Measurements from ENCODE around the gene OGFOD2. TPM values are rescaled to one million over a fixed set of nuclear protein-coding genes. Genes with fewer than 3 reads are reported as not detected.
A peak's percentile ranks its signal among the peaks of the same experiment; 100 is the strongest.

Gene OGFOD2
- total and polyA plus RNA-seq, 2 of the 13 experiments (the other 11 are each of a cell fraction or from before 2014, with no cell fraction given) = 13.2 to 14.6 TPM

DNA sequence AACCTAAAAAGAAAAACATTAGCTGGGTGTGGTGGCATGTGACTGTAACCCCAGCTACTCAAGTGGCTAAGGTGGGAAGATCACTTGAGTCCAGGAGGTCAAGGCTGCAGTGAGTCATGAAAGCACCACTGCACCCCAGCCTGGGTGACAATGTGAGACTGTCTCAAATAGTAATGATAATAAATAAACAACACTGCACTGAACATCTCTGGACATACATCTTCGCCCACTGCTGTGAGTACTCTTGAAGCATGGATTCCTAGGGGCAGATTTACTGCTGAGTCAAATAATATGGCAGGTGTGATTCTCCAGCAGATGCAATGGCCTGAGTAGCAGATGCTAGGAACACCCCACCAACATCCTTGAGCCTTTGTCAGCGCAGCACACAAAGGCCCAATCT, 32.4 kb upstream of the OGFOD2 start:
- peak; percentile 68 for DNase-seq (ENCODE audit: low spot score)
- 100% methylated on average over 2 of the region's 2 CpGs for WGBS (ENCODE audit: low lambda C conversion rate)
- in situ Hi-C loops (cut with HindIII; ENCODE audit: extremely low pct_ligation_motif_present, low pct_unique_long_range_greater_than_20kb) = no loop called here
- no peak overlapping the region for H2AFZ ChIP-seq (ENCODE audit: low read length)
- BruUV-seq (replicated peaks) = no TSS peak
- no peaks in the 10 kb centered on the region for H4K20me1 ChIP-seq (ENCODE audit: insufficient read depth, low read length)
- H3K9ac ChIP-seq (ENCODE audit: insufficient read depth, low read depth, low read length) = no peak overlapping the region
- H3K4me1 ChIP-seq (ENCODE audit: insufficient read depth, low read length) = peaks cover 29% of the 10 kb centered on the region
- ATAC-seq = peak; percentile 24; the same call in 2 of the 3 replicates
- no peak overlapping the region for H3K27ac ChIP-seq (ENCODE audit: extremely low read length, insufficient read depth, low read length)
- ChIA-PET CTCF (ENCODE audit: low intra/inter-chr PET ratio, low total read pairs) (no interaction called here), POLR2A (interaction anchor here (0.6 to 1.5 kb wide), 4 partner anchors 25 to 1055 kb away, joined by 3 to 19 read pairs (median 4); no protein-coding TSS in a partner anchor)
- H3K79me2 ChIP-seq (ENCODE audit: insufficient read depth, low read length) = no peaks in the 10 kb centered on the region
- intact Hi-C loops (cut with micrococcal nuclease; ENCODE audit: unreplicated experiment) = no loop called here
- no peaks in the 10 kb centered on the region for H3K9me3 ChIP-seq (ENCODE audit: low read length)
- H3K4me3 ChIP-seq (replicated peaks in 1 of 3; ENCODE audit: insufficient read depth in 1 of 3, low read depth in 2 of 3, low read length in 3 of 3) = no peak overlapping the region
- no peak overlapping the region for H3K4me2 ChIP-seq (ENCODE audit: low read depth, low read length)
- FAIRE-seq = no peak
- H3K36me3 ChIP-seq (replicated peaks in 1 of 2; ENCODE audit: control insufficient read depth in 1 of 2, insufficient read depth in 2 of 2, low read length in 2 of 2) = no peaks in the 10 kb centered on the region; a peak in 1 of 5 replicates
- H3K27me3 ChIP-seq (ENCODE audit: control insufficient read depth in 1 of 2, insufficient read depth in 2 of 2, low read length in 2 of 2) = no peaks in the 10 kb centered on the region; a peak in 1 of 5 replicates
- TF ChIP-seq SATB2 (CRISPR knock-in tag; IDR thresholded peaks at IDR 0.05) = no peak
- TF ChIP-seq SOX6 (IDR thresholded peaks at IDR 0.05) = no peak
- TF ChIP-seq SOX6 (CRISPR knock-in tag; IDR thresholded peaks at IDR 0.05) = peak; percentile 29; the same call in 1 of the 2 replicates
- TF ChIP-seq AHR (CRISPR knock-in tag; IDR thresholded peaks at IDR 0.05) = 0 out of 2 replicates have a peak, but pooled peaks have one; percentile 31
- 0 out of 2 replicates have a peak, but pooled peaks have one; percentile 19 for TF ChIP-seq BHLHE40 (IDR thresholded peaks at IDR 0.05; ENCODE audit: low read length)
- peak; percentile 18; the same call in 1 of the 2 replicates for TF ChIP-seq HNF4A (CRISPR knock-in tag; IDR thresholded peaks at IDR 0.05)
- peak; percentile 91 for TF ChIP-seq FOSL2 (CRISPR knock-in tag; IDR thresholded peaks at IDR 0.05)
- TF ChIP-seq, protein P1, sequence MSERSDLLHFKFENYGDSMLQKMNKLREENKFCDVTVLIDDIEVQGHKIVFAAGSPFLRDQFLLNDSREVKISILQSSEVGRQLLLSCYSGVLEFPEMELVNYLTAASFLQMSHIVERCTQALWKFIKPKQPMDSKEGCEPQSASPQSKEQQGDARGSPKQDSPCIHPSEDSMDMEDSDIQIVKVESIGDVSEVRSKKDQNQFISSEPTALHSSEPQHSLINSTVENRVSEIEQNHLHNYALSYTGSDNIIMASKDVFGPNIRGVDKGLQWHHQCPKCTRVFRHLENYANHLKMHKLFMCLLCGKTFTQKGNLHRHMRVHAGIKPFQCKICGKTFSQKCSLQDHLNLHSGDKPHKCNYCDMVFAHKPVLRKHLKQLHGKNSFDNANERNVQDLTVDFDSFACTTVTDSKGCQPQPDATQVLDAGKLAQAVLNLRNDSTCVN (CRISPR knock-in tag; IDR thresholded peaks at IDR 0.05; ENCODE audit: borderline replicate concordance) = 0 out of 2 replicates have a peak, but pooled peaks have one; percentile 42
- peak; percentile 60 to 65; a peak in 3 of 4 replicates for TF ChIP-seq MAFK (conservative IDR thresholded peaks at IDR 0.05 in 1 of 2, IDR thresholded peaks at IDR 0.05 in 1 of 2; ENCODE audit: low read length in 2 of 2)
- TF ChIP-seq, protein P2, sequence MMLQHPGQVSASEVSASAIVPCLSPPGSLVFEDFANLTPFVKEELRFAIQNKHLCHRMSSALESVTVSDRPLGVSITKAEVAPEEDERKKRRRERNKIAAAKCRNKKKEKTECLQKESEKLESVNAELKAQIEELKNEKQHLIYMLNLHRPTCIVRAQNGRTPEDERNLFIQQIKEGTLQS (CRISPR knock-in tag; IDR thresholded peaks at IDR 0.05) = 0 out of 2 replicates have a peak, but pooled peaks have one; percentile 39
- TF ChIP-seq, protein P3, sequence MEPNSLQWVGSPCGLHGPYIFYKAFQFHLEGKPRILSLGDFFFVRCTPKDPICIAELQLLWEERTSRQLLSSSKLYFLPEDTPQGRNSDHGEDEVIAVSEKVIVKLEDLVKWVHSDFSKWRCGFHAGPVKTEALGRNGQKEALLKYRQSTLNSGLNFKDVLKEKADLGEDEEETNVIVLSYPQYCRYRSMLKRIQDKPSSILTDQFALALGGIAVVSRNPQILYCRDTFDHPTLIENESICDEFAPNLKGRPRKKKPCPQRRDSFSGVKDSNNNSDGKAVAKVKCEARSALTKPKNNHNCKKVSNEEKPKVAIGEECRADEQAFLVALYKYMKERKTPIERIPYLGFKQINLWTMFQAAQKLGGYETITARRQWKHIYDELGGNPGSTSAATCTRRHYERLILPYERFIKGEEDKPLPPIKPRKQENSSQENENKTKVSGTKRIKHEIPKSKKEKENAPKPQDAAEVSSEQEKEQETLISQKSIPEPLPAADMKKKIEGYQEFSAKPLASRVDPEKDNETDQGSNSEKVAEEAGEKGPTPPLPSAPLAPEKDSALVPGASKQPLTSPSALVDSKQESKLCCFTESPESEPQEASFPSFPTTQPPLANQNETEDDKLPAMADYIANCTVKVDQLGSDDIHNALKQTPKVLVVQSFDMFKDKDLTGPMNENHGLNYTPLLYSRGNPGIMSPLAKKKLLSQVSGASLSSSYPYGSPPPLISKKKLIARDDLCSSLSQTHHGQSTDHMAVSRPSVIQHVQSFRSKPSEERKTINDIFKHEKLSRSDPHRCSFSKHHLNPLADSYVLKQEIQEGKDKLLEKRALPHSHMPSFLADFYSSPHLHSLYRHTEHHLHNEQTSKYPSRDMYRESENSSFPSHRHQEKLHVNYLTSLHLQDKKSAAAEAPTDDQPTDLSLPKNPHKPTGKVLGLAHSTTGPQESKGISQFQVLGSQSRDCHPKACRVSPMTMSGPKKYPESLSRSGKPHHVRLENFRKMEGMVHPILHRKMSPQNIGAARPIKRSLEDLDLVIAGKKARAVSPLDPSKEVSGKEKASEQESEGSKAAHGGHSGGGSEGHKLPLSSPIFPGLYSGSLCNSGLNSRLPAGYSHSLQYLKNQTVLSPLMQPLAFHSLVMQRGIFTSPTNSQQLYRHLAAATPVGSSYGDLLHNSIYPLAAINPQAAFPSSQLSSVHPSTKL (CRISPR knock-in tag; IDR thresholded peaks at IDR 0.05) = peak; percentile 49
- peak; percentile 57 for TF ChIP-seq MAFF (IDR thresholded peaks at IDR 0.05; ENCODE audit: low read depth, low read length)
- TF ChIP-seq ZNF850 (CRISPR knock-in tag; conservative IDR thresholded peaks at IDR 0.05) = no peak
- TF ChIP-seq SOX13 (IDR thresholded peaks at IDR 0.05) = no peak
- peak in 1 of 2 experiments; percentile 27; a peak in 1 of 4 replicates for TF ChIP-seq SOX13 (CRISPR knock-in tag; conservative IDR thresholded peaks at IDR 0.05 in 1 of 2, IDR thresholded peaks at IDR 0.05 in 1 of 2)
- TF ChIP-seq NR2F1 (CRISPR knock-in tag; IDR thresholded peaks at IDR 0.05) = peak in 1 of 2 experiments; percentile 37; a peak in 1 of 4 replicates
- 0 out of 2 replicates have a peak, but pooled peaks have one; percentile 24 for TF ChIP-seq SOX5 (CRISPR knock-in tag; IDR thresholded peaks at IDR 0.05; ENCODE audit: borderline replicate concordance)
- peak; percentile 48 for TF ChIP-seq GATAD2A (CRISPR knock-in tag; IDR thresholded peaks at IDR 0.05)
- TF ChIP-seq, protein P4, sequence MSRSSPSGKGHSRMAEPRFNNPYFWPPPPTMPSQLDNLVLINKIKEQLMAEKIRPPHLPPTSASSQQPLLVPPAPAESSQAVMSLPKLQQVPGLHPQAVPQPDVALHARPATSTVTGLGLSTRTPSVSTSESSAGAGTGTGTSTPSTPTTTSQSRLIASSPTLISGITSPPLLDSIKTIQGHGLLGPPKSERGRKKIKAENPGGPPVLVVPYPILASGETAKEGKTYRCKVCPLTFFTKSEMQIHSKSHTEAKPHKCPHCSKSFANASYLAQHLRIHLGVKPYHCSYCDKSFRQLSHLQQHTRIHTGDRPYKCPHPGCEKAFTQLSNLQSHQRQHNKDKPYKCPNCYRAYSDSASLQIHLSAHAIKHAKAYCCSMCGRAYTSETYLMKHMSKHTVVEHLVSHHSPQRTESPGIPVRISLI (CRISPR knock-in tag; IDR thresholded peaks at IDR 0.05; ENCODE audit: borderline replicate concordance) = peak; percentile 56; the same call in 1 of the 2 replicates
- no peak for TF ChIP-seq ZNF792 (CRISPR knock-in tag; IDR thresholded peaks at IDR 0.05)

Data from HepG2 (cell line).